HEK293T (cell line): ENCODE results near the gene LRBA.

Experiments used
- ARNT ChIP-seq: fragments of 450-650 bp; IDR thresholded peaks from 2 replicates; pipeline ENCODE4 v1.6.1; 2017; ENCODE audit warnings: mild to moderate bottlenecking
- ELF4 ChIP-seq: fragments of 450-650 bp; IDR thresholded peaks from 2 replicates; pipeline ENCODE4 v1.6.1; 2017; ENCODE audit warnings: antibody characterized with exemption
- FOXA1 ChIP-seq: fragments of 450-650 bp; IDR thresholded peaks from 2 replicates; pipeline ENCODE4 v1.6.1; 2016; ENCODE audit warnings: mild to moderate bottlenecking
- FOXM1 ChIP-seq: fragments of 450-650 bp; IDR thresholded peaks from 2 replicates; pipeline ENCODE4 v1.6.1; 2017; ENCODE audit warnings: mild to moderate bottlenecking, borderline replicate concordance
- HDGF ChIP-seq: fragments of 450-650 bp; IDR thresholded peaks from 2 replicates; pipeline ENCODE4 v1.6.1; 2017; ENCODE audit warnings: antibody characterized with exemption, borderline replicate concordance
- NFRKB ChIP-seq: fragments of 450-650 bp; IDR thresholded peaks from 2 replicates; pipeline ENCODE4 v1.6.1; 2016; ENCODE audit warnings: mild to moderate bottlenecking, moderate library complexity
- PKNOX1 ChIP-seq: fragments of 450-650 bp; IDR thresholded peaks from 2 replicates; pipeline ENCODE4 v1.6.1; 2016
- SP1 ChIP-seq: fragments of 450-650 bp; IDR thresholded peaks from 2 replicates; pipeline ENCODE4 v1.6.1; 2017
- TARDBP ChIP-seq: fragments of 450-650 bp; IDR thresholded peaks from 2 replicates; pipeline ENCODE4 v1.6.1; 2016
- ZNF384 ChIP-seq: fragments of 450-650 bp; IDR thresholded peaks from 2 replicates; pipeline ENCODE4 v1.6.1; 2016

- no peak for TF ChIP-seq HDGF
- TF ChIP-seq FOXA1, result no peak
- TF ChIP-seq PKNOX1, result no peak
- TF ChIP-seq TARDBP, result no peak
- TF ChIP-seq NFRKB, result no peak
- TF ChIP-seq FOXM1, result no peak
- TF ChIP-seq SP1, result no peak
- TF ChIP-seq ZNF384, result no peak
- TF ChIP-seq ELF4, result no peak
- TF ChIP-seq ARNT, result no peak
Observed at GRCh38 chr4:151025759-151026158, 10.7 kb upstream of the LRBA start.
